Measurements from ENCODE around the gene TBC1D8. TPM values are rescaled to one million over a fixed set of nuclear protein-coding genes. Genes with fewer than 3 reads are reported as not detected.

TBC1D8 gene
- total and polyA plus RNA-seq, 2 of the 13 experiments (the other 11 are each of a cell fraction or from before 2014, with no cell fraction given), result 45.1 to 95.4 TPM

DNA sequence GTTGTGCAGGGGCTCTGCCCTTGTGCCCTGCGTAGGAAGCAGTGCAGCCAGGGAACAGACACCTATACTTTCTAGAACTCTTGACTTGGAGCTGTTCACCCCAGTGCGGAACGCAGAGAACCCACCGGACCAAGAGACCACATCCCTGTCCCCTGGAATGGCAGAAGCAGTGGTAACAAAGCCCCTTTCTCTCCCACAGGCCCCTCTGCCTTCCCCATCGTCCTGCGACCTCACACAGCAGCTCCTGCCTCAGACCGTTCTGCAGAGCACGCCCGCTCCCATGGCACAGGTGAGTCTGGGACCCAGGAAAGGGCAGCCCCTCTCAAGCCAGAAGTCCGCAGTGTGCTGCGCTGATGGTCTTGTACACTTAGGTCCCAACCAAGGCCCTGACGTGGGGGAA is 173.7 kb downstream of the TBC1D8 start (continued):
- TF ChIP-seq, protein P1, sequence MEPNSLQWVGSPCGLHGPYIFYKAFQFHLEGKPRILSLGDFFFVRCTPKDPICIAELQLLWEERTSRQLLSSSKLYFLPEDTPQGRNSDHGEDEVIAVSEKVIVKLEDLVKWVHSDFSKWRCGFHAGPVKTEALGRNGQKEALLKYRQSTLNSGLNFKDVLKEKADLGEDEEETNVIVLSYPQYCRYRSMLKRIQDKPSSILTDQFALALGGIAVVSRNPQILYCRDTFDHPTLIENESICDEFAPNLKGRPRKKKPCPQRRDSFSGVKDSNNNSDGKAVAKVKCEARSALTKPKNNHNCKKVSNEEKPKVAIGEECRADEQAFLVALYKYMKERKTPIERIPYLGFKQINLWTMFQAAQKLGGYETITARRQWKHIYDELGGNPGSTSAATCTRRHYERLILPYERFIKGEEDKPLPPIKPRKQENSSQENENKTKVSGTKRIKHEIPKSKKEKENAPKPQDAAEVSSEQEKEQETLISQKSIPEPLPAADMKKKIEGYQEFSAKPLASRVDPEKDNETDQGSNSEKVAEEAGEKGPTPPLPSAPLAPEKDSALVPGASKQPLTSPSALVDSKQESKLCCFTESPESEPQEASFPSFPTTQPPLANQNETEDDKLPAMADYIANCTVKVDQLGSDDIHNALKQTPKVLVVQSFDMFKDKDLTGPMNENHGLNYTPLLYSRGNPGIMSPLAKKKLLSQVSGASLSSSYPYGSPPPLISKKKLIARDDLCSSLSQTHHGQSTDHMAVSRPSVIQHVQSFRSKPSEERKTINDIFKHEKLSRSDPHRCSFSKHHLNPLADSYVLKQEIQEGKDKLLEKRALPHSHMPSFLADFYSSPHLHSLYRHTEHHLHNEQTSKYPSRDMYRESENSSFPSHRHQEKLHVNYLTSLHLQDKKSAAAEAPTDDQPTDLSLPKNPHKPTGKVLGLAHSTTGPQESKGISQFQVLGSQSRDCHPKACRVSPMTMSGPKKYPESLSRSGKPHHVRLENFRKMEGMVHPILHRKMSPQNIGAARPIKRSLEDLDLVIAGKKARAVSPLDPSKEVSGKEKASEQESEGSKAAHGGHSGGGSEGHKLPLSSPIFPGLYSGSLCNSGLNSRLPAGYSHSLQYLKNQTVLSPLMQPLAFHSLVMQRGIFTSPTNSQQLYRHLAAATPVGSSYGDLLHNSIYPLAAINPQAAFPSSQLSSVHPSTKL (CRISPR knock-in tag; IDR thresholded peaks at IDR 0.05), result no peak
- no peak for TF ChIP-seq ARHGAP35 (CRISPR knock-in tag; IDR thresholded peaks at IDR 0.05; ENCODE audit: borderline replicate concordance)
- no peak for TF ChIP-seq SNAI1 (CRISPR knock-in tag; IDR thresholded peaks at IDR 0.05; ENCODE audit: borderline replicate concordance)
- TF ChIP-seq ONECUT2 (CRISPR knock-in tag; IDR thresholded peaks at IDR 0.05), result no peak
- no peak for TF ChIP-seq NBN (conservative IDR thresholded peaks at IDR 0.05)
- no peak for TF ChIP-seq ELF1 (CRISPR knock-in tag; IDR thresholded peaks at IDR 0.05)
- TF ChIP-seq ZBTB38 (CRISPR knock-in tag; IDR thresholded peaks at IDR 0.05), result no peak

DNA sequence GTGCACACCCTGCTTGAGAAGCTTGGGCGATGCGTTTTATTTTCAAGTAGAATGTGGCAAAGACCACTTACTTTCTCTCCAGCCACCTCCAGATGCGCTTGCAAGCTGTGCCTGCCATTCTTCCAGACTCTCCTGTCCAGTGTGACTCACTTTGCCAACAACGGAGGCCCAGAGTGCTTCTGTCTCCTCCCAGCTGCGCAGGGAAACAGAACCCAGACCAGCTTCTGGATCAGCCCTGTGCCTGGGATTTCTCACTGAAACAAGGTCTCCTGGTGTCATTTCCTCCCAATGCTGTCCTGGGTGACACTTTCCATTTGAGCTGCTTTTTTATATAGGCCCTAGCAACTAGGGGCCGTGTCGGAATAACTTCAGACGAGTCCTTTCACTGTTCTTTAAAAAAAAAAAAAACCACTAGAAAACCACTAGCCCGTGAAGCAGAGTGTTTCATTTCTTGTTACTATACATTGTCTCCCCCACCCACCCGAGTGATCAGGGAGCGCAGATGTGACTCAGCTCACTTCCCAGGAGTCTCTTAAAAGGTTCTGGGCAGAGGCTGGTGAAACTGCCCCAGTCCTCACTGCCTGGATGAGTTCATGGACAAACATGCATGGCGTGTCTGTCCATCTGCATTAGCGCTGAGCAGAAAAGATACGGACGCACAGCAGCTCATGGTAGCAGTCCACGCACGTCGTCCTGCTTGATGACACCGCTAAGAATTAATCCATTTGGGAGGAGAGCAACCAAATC is 174.4 kb downstream of the TBC1D8 start:
- Histone ChIP-seq H2AFZ (ENCODE audit: low read length) (no peak overlapping the region), H3K79me2 (ENCODE audit: insufficient read depth, low read length) (no peaks in the 10 kb centered on the region), H3K4me3 (replicated peaks in 1 of 3; ENCODE audit: insufficient read depth in 1 of 3, low read depth in 2 of 3, low read length in 3 of 3) (no peak overlapping the region), H3K9ac (ENCODE audit: insufficient read depth, low read depth, low read length) (no peak overlapping the region), H4K20me1 (ENCODE audit: insufficient read depth, low read length) (no peaks in the 10 kb centered on the region), H3K27ac (ENCODE audit: extremely low read length, insufficient read depth, low read length) (no peak overlapping the region), H3K36me3 (replicated peaks in 1 of 2; ENCODE audit: control insufficient read depth in 1 of 2, insufficient read depth in 2 of 2, low read length in 2 of 2) (peaks cover 50 to 82% of the 10 kb centered on the region in 2 experiments), H3K27me3 (ENCODE audit: control insufficient read depth in 1 of 2, insufficient read depth in 2 of 2, low read length in 2 of 2) (no peaks in the 10 kb centered on the region), H3K4me2 (ENCODE audit: low read depth, low read length) (no peak overlapping the region), H3K9me3 (ENCODE audit: low read length) (no peaks in the 10 kb centered on the region), H3K4me1 (ENCODE audit: insufficient read depth, low read length) (peaks cover 10% of the 10 kb centered on the region)
- no peak for ATAC-seq
- WGBS (ENCODE audit: low lambda C conversion rate), result 98% methylated on average over 19 of the region's 19 CpGs
- in situ Hi-C loops (cut with HindIII; ENCODE audit: extremely low pct_ligation_motif_present, low pct_unique_long_range_greater_than_20kb), result no loop called here
- no peak for DNase-seq (ENCODE audit: low spot score)
- TF ChIP-seq NFIC (IDR thresholded peaks at IDR 0.05; ENCODE audit: low read length) (no peak), SNAI1 (CRISPR knock-in tag; IDR thresholded peaks at IDR 0.05; ENCODE audit: borderline replicate concordance) (no peak), FOXM1 (CRISPR knock-in tag; IDR thresholded peaks at IDR 0.05) (no peak), POGZ (CRISPR knock-in tag; IDR thresholded peaks at IDR 0.05) (no peak), KLF15 (CRISPR knock-in tag; IDR thresholded peaks at IDR 0.05; ENCODE audit: borderline replicate concordance) (no peak), ONECUT2 (CRISPR knock-in tag; IDR thresholded peaks at IDR 0.05) (no peak), FLYWCH1 (CRISPR knock-in tag; IDR thresholded peaks at IDR 0.05) (no peak)
- TF ChIP-seq, protein P2, sequence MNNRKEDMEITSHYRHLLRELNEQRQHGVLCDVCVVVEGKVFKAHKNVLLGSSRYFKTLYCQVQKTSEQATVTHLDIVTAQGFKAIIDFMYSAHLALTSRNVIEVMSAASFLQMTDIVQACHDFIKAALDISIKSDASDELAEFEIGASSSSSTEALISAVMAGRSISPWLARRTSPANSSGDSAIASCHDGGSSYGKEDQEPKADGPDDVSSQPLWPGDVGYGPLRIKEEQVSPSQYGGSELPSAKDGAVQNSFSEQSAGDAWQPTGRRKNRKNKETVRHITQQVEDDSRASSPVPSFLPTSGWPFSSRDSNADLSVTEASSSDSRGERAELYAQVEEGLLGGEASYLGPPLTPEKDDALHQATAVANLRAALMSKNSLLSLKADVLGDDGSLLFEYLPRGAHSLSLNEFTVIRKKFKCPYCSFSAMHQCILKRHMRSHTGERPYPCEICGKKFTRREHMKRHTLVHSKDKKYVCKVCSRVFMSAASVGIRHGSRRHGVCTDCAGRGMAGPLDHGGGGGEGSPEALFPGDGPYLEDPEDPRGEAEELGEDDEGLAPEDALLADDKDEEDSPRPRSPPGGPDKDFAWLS (CRISPR knock-in tag; IDR thresholded peaks at IDR 0.05; ENCODE audit: borderline replicate concordance), result no peak
- POLR2A ChIA-PET, result interaction anchor here (1.5 kb wide), 1 partner anchor 25 kb away, joined by 3 read pairs; the partner anchor contains the start of gene RPL31
- CTCF ChIA-PET (ENCODE audit: low intra/inter-chr PET ratio, low total read pairs), result no interaction called here
- no peak for FAIRE-seq
- BruUV-seq (replicated peaks), result no TSS peak
- intact Hi-C loops (cut with micrococcal nuclease; ENCODE audit: unreplicated experiment), result no loop called here

All from HepG2 (cell line).